HG03457 (cell line): ENCODE data around the gene NRDE2.

ENCODE experiments used
- ATAC-seq: cut with Tn5 transposase; IDR thresholded peaks from one replicate; pipeline ENCODE4 v1.9.1; 2021; ENCODE audit warnings: moderate number of reproducible peaks; ENCODE audit not compliant: unreplicated experiment

NRDE2 gene, protein sequence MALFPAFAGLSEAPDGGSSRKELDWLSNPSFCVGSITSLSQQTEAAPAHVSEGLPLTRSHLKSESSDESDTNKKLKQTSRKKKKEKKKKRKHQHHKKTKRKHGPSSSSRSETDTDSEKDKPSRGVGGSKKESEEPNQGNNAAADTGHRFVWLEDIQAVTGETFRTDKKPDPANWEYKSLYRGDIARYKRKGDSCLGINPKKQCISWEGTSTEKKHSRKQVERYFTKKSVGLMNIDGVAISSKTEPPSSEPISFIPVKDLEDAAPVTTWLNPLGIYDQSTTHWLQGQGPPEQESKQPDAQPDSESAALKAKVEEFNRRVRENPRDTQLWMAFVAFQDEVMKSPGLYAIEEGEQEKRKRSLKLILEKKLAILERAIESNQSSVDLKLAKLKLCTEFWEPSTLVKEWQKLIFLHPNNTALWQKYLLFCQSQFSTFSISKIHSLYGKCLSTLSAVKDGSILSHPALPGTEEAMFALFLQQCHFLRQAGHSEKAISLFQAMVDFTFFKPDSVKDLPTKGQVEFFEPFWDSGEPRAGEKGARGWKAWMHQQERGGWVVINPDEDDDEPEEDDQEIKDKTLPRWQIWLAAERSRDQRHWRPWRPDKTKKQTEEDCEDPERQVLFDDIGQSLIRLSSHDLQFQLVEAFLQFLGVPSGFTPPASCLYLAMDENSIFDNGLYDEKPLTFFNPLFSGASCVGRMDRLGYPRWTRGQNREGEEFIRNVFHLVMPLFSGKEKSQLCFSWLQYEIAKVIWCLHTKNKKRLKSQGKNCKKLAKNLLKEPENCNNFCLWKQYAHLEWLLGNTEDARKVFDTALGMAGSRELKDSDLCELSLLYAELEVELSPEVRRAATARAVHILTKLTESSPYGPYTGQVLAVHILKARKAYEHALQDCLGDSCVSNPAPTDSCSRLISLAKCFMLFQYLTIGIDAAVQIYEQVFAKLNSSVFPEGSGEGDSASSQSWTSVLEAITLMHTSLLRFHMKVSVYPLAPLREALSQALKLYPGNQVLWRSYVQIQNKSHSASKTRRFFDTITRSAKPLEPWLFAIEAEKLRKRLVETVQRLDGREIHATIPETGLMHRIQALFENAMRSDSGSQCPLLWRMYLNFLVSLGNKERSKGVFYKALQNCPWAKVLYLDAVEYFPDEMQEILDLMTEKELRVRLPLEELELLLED

DNA sequence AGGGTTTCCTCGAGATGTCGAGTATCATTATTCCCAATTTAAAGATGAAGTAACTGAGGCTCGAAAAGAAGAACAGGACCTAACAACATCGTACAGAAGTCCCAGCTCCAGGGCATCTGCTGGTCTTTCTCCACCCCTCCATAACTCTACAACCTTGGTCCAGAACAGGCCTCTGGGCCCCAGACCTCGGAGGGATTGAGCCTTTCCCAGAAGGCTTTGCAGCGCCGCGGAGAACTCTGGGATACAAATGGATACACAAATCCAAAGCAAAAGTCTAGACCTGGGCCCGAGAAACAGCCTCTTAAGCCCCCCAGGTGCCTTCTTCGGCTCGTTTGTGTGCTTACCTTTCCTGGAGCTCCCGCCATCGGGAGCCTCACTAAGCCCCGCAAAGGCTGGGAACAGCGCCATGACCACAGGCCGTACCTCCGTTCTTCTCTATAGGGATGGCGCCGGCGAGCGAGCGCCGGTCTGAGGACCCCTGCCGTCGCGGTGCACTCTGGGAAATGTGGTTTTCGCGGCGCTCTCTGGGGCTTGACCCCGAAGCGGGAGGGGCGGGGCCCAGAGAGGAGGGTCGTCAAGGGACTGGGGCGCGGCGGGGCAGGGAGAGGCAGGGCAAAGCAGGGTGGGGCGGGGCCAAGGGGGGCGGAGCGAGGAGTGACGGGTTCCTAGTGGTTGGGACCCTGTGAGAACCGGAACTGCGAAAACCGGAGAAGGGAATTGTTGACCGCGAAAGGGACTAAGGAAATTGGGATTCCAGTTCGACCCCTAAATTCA is at the start of gene NRDE2:
NRDE2 (minus strand) TSS at position 445 of the 774 bp plus-strand sequence; CDS start at position 408, 37 bp downstream.
- peak; percentile 91 for ATAC-seq

- no peak for ATAC-seq
These were observed 49.5 kb upstream of the NRDE2 start for GRCh38 chr14:90381011-90381786.

DNA sequence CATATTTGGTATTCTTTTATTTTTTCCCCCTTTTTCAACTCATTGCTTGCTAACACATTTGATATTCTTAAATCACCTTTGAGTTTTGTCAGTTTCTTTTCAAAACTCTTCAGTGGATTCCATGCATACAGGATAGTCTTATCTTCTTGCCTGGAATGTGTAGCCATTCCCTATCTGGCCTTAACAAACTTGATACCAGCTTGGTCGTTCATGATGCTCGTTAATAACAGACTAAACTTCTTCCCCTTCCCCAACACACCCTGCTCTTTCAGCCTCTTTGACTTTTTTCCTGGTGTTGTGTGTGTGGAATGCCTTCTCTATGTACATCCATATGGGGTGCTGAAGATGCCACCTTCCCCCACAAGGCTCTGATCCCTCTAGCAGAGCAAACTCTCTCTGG is 47.4 kb upstream of the NRDE2 start:
- no peak for ATAC-seq

DNA sequence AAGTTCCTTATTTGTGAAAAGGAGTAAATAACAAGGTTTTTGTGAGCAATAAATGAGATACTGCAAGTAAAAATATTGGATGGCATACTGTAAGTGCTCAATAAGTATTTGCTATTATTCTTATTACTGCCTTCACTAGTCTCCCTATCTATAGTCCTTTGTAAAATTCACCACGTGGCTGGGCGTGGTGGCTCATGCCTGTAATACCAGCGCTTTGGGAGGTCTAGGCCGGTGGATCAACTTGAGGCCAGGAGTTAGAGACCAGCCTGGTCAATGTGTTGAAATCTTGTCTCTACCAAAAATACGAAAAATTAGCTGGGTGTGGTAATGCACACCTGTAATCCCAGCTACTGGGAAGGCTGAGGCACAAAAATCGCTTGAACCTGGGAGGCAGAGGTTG is 46.5 kb upstream of the NRDE2 start:
- no peak for ATAC-seq

DNA sequence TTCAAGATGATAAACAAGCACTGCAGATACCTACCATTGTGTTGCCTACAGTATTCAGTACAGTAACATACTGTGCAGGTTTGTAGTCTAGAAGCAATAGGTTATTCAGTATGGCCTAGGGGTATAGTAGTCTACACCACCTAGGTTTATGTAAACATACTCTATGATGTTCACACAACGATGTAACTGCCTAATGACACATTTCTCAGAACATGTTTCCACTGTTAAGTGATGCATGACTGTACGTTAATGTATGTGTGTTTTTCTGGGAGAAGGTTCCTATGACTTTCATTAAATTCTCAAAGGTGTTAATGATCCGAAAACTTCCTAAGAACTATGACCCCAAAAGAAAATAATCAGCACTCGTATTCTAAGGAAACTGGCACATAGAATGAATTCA is 44.2 kb upstream of the NRDE2 start:
- no peak for ATAC-seq

GRCh38 chr14:90374813-90375212 is 43.1 kb upstream of the NRDE2 start:
- no peak for ATAC-seq

DNA sequence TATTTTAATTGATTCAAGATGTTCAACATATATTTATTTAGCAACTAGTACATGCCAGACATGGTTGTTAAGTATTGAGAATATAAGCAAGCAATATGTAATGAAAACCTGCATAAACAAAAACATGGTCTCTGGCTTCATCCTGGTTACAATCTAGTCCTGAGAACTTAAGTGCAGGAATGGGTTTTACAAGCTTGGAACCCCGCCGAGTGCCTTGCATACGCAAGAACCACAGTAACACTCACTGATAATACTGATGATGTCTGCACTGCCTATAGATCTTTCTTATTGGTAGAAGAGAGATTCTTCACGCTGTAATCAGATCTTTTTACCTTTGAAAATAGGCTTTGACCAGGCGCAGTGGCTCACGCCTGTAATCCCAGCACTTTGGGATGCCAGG is 42.1 kb upstream of the NRDE2 start:
- no peak for ATAC-seq

GRCh38 chr14:90368946-90369721 is 37.4 kb upstream of the NRDE2 start:
- no peak for ATAC-seq

- no peak for ATAC-seq
These were observed 30.8 kb upstream of the NRDE2 start for GRCh38 chr14:90362558-90362896.

GRCh38 chr14:90361865-90362557 is 30.3 kb upstream of the NRDE2 start:
- no peak for ATAC-seq

DNA sequence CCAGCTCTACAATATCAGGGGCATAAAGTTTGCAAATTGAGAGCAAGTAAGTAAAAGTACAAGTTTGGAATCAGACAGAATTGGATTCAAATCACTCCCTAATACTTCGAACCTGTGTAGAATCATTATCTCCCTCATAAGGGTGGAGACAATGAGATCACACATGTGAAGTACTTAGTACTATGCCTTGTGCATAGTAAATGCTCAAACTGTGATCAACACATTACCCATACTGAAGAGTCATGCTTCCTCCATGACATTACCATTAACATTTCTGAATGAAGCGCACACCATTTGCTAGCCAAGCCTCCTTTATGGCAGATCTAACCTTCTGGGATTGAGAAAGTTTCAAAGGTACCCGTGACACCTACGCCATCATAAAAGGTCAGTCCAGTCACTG is 26.6 kb upstream of the NRDE2 start:
- no peak for ATAC-seq

- ATAC-seq, result no peak
These were observed 25.2 kb upstream of the NRDE2 start for GRCh38 chr14:90356925-90357324.

- no peak for ATAC-seq
These were observed 24.1 kb upstream of the NRDE2 start for GRCh38 chr14:90355540-90356518.

- ATAC-seq, result no peak
These were observed 23.0 kb upstream of the NRDE2 start for GRCh38 chr14:90354551-90355298.

GRCh38 chr14:90349739-90350138 is 18.0 kb upstream of the NRDE2 start:
- no peak for ATAC-seq

DNA sequence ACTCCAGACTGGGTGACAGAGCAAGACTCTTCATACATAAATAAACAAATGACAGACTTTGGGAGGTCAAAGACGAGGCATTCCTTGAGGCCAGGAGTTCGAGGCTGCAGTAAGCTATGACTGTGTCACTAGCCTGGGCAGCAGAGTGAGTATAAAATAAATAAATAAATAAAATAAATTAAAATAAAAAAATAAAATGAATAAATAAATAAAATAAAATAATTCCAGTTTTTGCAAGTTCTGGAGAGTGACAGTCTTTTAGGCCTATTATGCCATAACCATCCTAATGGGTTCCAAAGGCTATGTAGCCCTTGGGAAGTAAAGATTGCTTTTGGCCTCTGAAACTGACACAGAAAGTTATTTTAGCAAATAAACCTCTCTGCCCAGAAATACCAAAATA is 16.5 kb upstream of the NRDE2 start:
- no peak for ATAC-seq

GRCh38 chr14:90345239-90345557 is 13.5 kb upstream of the NRDE2 start:
- ATAC-seq, result no peak
